ENCODE data around the gene BAIAP2L1. TPM values are rescaled to one million over a fixed set of nuclear protein-coding genes. Genes with fewer than 3 reads are reported as not detected.

BAIAP2L1 gene
- total and polyA plus RNA-seq, 9 of the 15 experiments (the other 6 are each of a cell fraction or from before 2014, with no cell fraction given) = 4.2 to 29.8 (median 15.5) TPM

GRCh38 chr7:98280791-98281756, 119.8 kb downstream of the BAIAP2L1 start, which contains the start of gene BRI3:
Gene BRI3, plus strand, starts transcription at chr7:98281686. Its CDS starts 110 bp downstream, at chr7:98281796.
- peak within 1 kb of the TSS; percentile 93 for H2AFZ ChIP-seq (ENCODE audit: low read depth, low read length)
- H3K9me3 ChIP-seq (replicated peaks; ENCODE audit: control insufficient read depth, insufficient read depth, low read depth, low read length) = no peaks in the 10 kb centered on the region
- peaks cover 11 to 49% of the 10 kb centered on the region in 2 experiments; a peak in 4 of 5 replicates for H3K4me1 ChIP-seq (replicated peaks in 1 of 2; ENCODE audit: control insufficient read depth in 2 of 2, insufficient read depth in 2 of 2, low read length in 2 of 2)
- in situ Hi-C loops (cut with MboI) = loop anchor here (5.0 kb wide), 1 partner anchor 44 kb away; no protein-coding TSS in a partner anchor
- intact Hi-C loops (cut with micrococcal nuclease) = no loop called here
- H3K9ac ChIP-seq (ENCODE audit: insufficient read depth in 1 of 2, low read depth in 2 of 2, low read length in 2 of 2) = peak within 1 kb of the TSS; percentile 79 to 91
- no peaks in the 10 kb centered on the region; the same call in 1 of the 2 replicates for H4K20me1 ChIP-seq (replicated peaks; ENCODE audit: control insufficient read depth, insufficient read depth, low read length)
- BruUV-seq (replicated peaks) = no TSS peak
- under 1% methylated on average over 14 of the region's 92 CpGs for WGBS (ENCODE audit: insufficient coverage, low coverage, missing lambda C conversion rate)
- ChIA-PET CTCF (ENCODE audit: low intra/inter-chr PET ratio) (no interaction called here), POLR2A (no interaction called here)
- peak within 1 kb of the TSS; percentile 84 for H3K4me2 ChIP-seq (ENCODE audit: insufficient read depth, low read length)
- H3K27me3 ChIP-seq (ENCODE audit: control insufficient read depth in 2 of 2, insufficient read depth in 2 of 2, low read length in 2 of 2) = peaks cover 0 to 18% of the 10 kb centered on the region in 2 experiments; a peak in 2 of 5 replicates
- H3K4me3 ChIP-seq = peak within 1 kb of the TSS; percentile 68
- H3K36me3 ChIP-seq (ENCODE audit: control insufficient read depth, insufficient read depth, low read length) = peaks cover 16% of the 10 kb centered on the region; the same call in 2 of the 3 replicates
- ATAC-seq = peak; percentile 82
- H3K27ac ChIP-seq (ENCODE audit: extremely low read depth, low read depth, low read length) = peak within 1 kb of the TSS; percentile 68
- DNase-seq (ENCODE audit: extremely low read depth in 1 of 4, low spot score in 3 of 4) = peak; percentile 86 to 93 (median 91)
- no peaks in the 10 kb centered on the region for H3K9me1 ChIP-seq (ENCODE audit: control insufficient read depth, insufficient read depth, low read length)
- peaks cover 16% of the 10 kb centered on the region for H3K79me2 ChIP-seq (ENCODE audit: control insufficient read depth, insufficient read depth, low read length)
- FAIRE-seq = no peak
- TF ChIP-seq BHLHE40 (IDR thresholded peaks at IDR 0.05; ENCODE audit: low read length) = 0 out of 2 replicates have a peak, but pooled peaks have one; percentile 20
- peak; percentile 71; the same call in 1 of the 2 replicates for TF ChIP-seq MITF (IDR thresholded peaks at IDR 0.05)
- no peak for TF ChIP-seq NFRKB (IDR thresholded peaks at IDR 0.05; ENCODE audit: low read depth)
- peak; percentile 93 for TF ChIP-seq VEZF1 (CRISPR knock-in tag; IDR thresholded peaks at IDR 0.05)
- no peak for TF ChIP-seq CBFA2T3 (IDR thresholded peaks at IDR 0.05)
- TF ChIP-seq ZNF740 (CRISPR knock-in tag; IDR thresholded peaks at IDR 0.05) = peak; percentile 73; the same call in 1 of the 2 replicates
- TF ChIP-seq ZNF740 (tag; IDR thresholded peaks at IDR 0.05) = peak in 1 of 2 experiments; percentile 84; a peak in 2 of 4 replicates
- peak; percentile 19; the same call in 1 of the 2 replicates for TF ChIP-seq TFE3 (CRISPR knock-in tag; IDR thresholded peaks at IDR 0.05)
- TF ChIP-seq DNMT1 (IDR thresholded peaks at IDR 0.05) = no peak
- TF ChIP-seq E4F1 (CRISPR knock-in tag; IDR thresholded peaks at IDR 0.05; ENCODE audit: borderline replicate concordance) = no peak
- no peak for TF ChIP-seq BRD4 (IDR thresholded peaks at IDR 0.05)
- peak; percentile 51 for TF ChIP-seq ZFX (CRISPR knock-in tag; IDR thresholded peaks at IDR 0.05)
